ENCODE results near the gene PNN. TPM values are rescaled to one million over a fixed set of nuclear protein-coding genes. Genes with fewer than 3 reads are reported as not detected.

The PNN gene
- polyA plus RNA-seq, 1 donor (not counting 4 experiments of a cell fraction or from before 2014, with no cell fraction given): 30.6 TPM

DNA sequence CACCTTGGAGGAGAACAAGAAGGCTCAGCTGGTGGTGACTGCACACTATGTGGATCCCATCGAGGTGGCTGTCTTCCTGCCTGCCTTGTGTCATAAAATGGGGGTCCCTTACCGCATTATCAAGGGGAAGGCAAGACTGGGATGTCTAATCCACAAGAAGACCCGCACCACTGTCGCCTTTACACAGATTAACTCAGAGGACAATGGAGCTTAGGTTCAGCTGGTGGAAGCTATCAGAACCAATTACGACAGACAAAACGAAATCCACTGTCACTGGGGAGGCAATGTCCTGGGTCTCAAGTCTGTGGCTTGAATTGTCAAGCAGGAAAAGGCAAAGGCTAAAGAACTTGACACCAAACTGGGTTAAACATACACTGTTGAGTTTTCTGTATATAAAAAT, 17.6 kb upstream of the PNN start:
- no peak for DNase-seq (ENCODE audit: low read depth, low spot score)
- Histone ChIP-seq H3K9ac (ENCODE audit: control insufficient read depth, extremely low read depth, insufficient read depth, low read length) (no peak overlapping the region), H4K20me1 (ENCODE audit: control insufficient read depth, extremely low read depth, insufficient read depth, low read length) (no peaks in the 10 kb centered on the region), H3K4me3 (ENCODE audit: control insufficient read depth in 2 of 3, extremely low read depth in 1 of 3, insufficient read depth in 2 of 3, low read depth in 1 of 3, low read length in 3 of 3) (no peak overlapping the region), H2AFZ (ENCODE audit: control insufficient read depth, low read length) (no peak overlapping the region), H3K27me3 (ENCODE audit: control insufficient read depth, extremely low read depth, insufficient read depth, low read length) (no peaks in the 10 kb centered on the region), H3K79me2 (ENCODE audit: control insufficient read depth, insufficient read depth, low read length) (peaks cover 15% of the 10 kb centered on the region), H3K36me3 (ENCODE audit: control insufficient read depth in 2 of 2, extremely low read depth in 1 of 2, insufficient read depth in 2 of 2, low read length in 2 of 2) (peaks cover 6 to 18% of the 10 kb centered on the region in 2 experiments), H3K9me1 (ENCODE audit: control insufficient read depth, extremely low read depth, insufficient read depth, low read length) (no peaks in the 10 kb centered on the region), H3K27ac (ENCODE audit: control insufficient read depth, insufficient read depth, low read length) (no peak overlapping the region), H3K9me3 (ENCODE audit: control insufficient read depth, low read depth, low read length) (no peaks in the 10 kb centered on the region), H3K4me1 (ENCODE audit: control insufficient read depth, extremely low read depth, insufficient read depth, low read length) (no peaks in the 10 kb centered on the region), H3K4me2 (ENCODE audit: control insufficient read depth, extremely low read depth, insufficient read depth, low read depth, low read length) (no peak overlapping the region)
- TF ChIP-seq EZH2 (IDR thresholded peaks at IDR 0.05; ENCODE audit: low read length): no peak
- TF ChIP-seq, protein P1, sequence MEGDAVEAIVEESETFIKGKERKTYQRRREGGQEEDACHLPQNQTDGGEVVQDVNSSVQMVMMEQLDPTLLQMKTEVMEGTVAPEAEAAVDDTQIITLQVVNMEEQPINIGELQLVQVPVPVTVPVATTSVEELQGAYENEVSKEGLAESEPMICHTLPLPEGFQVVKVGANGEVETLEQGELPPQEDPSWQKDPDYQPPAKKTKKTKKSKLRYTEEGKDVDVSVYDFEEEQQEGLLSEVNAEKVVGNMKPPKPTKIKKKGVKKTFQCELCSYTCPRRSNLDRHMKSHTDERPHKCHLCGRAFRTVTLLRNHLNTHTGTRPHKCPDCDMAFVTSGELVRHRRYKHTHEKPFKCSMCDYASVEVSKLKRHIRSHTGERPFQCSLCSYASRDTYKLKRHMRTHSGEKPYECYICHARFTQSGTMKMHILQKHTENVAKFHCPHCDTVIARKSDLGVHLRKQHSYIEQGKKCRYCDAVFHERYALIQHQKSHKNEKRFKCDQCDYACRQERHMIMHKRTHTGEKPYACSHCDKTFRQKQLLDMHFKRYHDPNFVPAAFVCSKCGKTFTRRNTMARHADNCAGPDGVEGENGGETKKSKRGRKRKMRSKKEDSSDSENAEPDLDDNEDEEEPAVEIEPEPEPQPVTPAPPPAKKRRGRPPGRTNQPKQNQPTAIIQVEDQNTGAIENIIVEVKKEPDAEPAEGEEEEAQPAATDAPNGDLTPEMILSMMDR (optimal IDR thresholded peaks at IDR 0.05 in 1 of 3, IDR thresholded peaks at IDR 0.05 in 1 of 3, conservative IDR thresholded peaks at IDR 0.05 in 1 of 3; ENCODE audit: extremely low read depth in 1 of 3, insufficient read depth in 2 of 3, low read length in 3 of 3): no peak
- no peak for FAIRE-seq
- dilution Hi-C loops (cut with MboI; ENCODE audit: extremely low pct_ligation_motif_present, low sequenced_read_pairs): no loop called here

DNA sequence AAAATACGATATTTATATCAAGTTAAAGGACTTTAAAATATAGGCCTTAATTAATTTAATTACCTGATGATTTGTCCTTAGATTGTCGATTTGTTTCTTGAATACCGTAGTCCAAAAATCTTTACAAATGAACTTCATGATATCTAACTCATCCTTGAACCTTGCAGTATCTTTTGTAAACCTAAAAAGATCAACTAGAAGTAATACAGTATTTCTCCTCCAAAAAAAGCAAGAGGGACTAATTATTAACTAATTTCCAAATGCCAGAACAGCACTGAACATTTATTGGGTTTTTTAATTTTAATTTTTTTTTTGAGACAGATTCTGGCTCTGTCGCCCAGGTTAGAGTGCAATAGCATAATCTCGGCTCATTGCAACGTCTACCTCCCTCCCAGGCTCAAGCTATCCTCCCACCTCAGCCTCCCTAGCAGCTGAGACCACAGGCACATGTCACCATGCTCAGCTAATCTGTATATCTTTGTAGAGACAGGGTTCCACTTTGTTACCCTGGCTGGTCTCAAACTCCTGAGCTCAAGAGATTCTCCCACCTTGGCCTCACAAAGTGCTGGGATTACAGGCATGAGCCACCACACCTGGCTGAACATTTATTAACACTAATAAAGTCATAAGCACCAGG, 16.7 kb upstream of the PNN start:
- Histone ChIP-seq H3K9me3 (ENCODE audit: control insufficient read depth, low read depth, low read length) (no peaks in the 10 kb centered on the region), H3K9ac (ENCODE audit: control insufficient read depth, extremely low read depth, insufficient read depth, low read length) (no peak overlapping the region), H3K27ac (ENCODE audit: control insufficient read depth, insufficient read depth, low read length) (no peak overlapping the region), H3K4me2 (ENCODE audit: control insufficient read depth, extremely low read depth, insufficient read depth, low read depth, low read length) (no peak overlapping the region), H3K9me1 (ENCODE audit: control insufficient read depth, extremely low read depth, insufficient read depth, low read length) (no peaks in the 10 kb centered on the region), H3K36me3 (ENCODE audit: control insufficient read depth in 2 of 2, extremely low read depth in 1 of 2, insufficient read depth in 2 of 2, low read length in 2 of 2) (peaks cover 9 to 22% of the 10 kb centered on the region in 2 experiments), H3K4me1 (ENCODE audit: control insufficient read depth, extremely low read depth, insufficient read depth, low read length) (no peaks in the 10 kb centered on the region), H3K79me2 (ENCODE audit: control insufficient read depth, insufficient read depth, low read length) (peaks cover 19% of the 10 kb centered on the region), H3K27me3 (ENCODE audit: control insufficient read depth, extremely low read depth, insufficient read depth, low read length) (no peaks in the 10 kb centered on the region), H3K4me3 (ENCODE audit: control insufficient read depth in 2 of 3, extremely low read depth in 1 of 3, insufficient read depth in 2 of 3, low read depth in 1 of 3, low read length in 3 of 3) (no peak overlapping the region), H2AFZ (ENCODE audit: control insufficient read depth, low read length) (no peak overlapping the region), H4K20me1 (ENCODE audit: control insufficient read depth, extremely low read depth, insufficient read depth, low read length) (no peaks in the 10 kb centered on the region)
- no peak for TF ChIP-seq EZH2 (IDR thresholded peaks at IDR 0.05; ENCODE audit: low read length)
- TF ChIP-seq, protein P1 (optimal IDR thresholded peaks at IDR 0.05 in 1 of 3, IDR thresholded peaks at IDR 0.05 in 1 of 3, conservative IDR thresholded peaks at IDR 0.05 in 1 of 3; ENCODE audit: extremely low read depth in 1 of 3, insufficient read depth in 2 of 3, low read length in 3 of 3): no peak
- dilution Hi-C loops (cut with MboI; ENCODE audit: extremely low pct_ligation_motif_present, low sequenced_read_pairs): no loop called here
- FAIRE-seq (no peak), DNase-seq (ENCODE audit: low read depth, low spot score) (no peak)

All from keratinocyte (primary cell).